ENCODE data around the gene F13B. TPM values are rescaled to one million over a fixed set of nuclear protein-coding genes. Genes with fewer than 3 reads are reported as not detected.

The F13B gene
- polyA plus RNA-seq (2012; ENCODE audit: insufficient read depth, insufficient read length, low read depth): not detected

- DNase-seq: no peak
- no peak within 1 kb of the TSS for H3K4me3 ChIP-seq (ENCODE audit: low read depth, low read length)
- no peaks in the 10 kb centered on the region for H3K36me3 ChIP-seq
- H3K9me3 ChIP-seq: no peaks in the 10 kb centered on the region; the same call in 1 of the 2 replicates
- peaks cover 6% of the 10 kb centered on the region for H3K27me3 ChIP-seq
- H3K4me1 ChIP-seq: no peaks in the 10 kb centered on the region
- TF ChIP-seq, protein P1, sequence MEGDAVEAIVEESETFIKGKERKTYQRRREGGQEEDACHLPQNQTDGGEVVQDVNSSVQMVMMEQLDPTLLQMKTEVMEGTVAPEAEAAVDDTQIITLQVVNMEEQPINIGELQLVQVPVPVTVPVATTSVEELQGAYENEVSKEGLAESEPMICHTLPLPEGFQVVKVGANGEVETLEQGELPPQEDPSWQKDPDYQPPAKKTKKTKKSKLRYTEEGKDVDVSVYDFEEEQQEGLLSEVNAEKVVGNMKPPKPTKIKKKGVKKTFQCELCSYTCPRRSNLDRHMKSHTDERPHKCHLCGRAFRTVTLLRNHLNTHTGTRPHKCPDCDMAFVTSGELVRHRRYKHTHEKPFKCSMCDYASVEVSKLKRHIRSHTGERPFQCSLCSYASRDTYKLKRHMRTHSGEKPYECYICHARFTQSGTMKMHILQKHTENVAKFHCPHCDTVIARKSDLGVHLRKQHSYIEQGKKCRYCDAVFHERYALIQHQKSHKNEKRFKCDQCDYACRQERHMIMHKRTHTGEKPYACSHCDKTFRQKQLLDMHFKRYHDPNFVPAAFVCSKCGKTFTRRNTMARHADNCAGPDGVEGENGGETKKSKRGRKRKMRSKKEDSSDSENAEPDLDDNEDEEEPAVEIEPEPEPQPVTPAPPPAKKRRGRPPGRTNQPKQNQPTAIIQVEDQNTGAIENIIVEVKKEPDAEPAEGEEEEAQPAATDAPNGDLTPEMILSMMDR (IDR thresholded peaks at IDR 0.05; ENCODE audit: low read depth, low read length): peak; percentile 12; the same call in 1 of the 2 replicates
These were observed at the start of gene F13B for GRCh38 chr1:197066719-197067456. TSS of gene F13B (minus strand) at chr1:197067260. CDS start at chr1:197067223, 37 bp downstream.

DNA sequence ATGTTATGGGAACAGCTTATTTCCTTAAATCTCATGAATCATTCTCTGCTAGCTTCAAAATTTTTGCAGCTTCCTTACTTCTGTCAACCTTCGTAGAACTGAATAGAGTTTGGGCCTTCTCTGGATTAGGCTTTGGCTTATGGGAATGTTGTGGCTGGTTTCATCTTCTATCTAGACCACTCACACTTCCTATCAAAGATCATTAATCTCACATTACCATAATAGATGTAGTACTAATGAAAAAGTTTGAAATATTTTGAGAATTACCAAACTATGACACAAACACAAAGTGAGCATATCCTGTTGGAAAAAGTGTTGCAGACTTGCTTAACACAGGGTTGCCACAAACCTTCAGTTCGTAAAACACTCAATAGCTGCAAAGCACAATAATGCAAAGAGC lies 49.1 kb upstream of the F13B start:
- TF ChIP-seq, protein P1 (IDR thresholded peaks at IDR 0.05; ENCODE audit: low read depth, low read length): no peak
- H3K4me1 ChIP-seq: no peaks in the 10 kb centered on the region
- H3K4me3 ChIP-seq (ENCODE audit: low read depth, low read length): no peak overlapping the region
- peaks cover 39% of the 10 kb centered on the region for H3K36me3 ChIP-seq
- DNase-seq: no peak
- H3K27me3 ChIP-seq: no peaks in the 10 kb centered on the region
- H3K9me3 ChIP-seq: no peaks in the 10 kb centered on the region

- DNase-seq: no peak
- Histone ChIP-seq H3K27me3 (no peaks in the 10 kb centered on the region), H3K4me1 (no peaks in the 10 kb centered on the region), H3K36me3 (peaks cover 50% of the 10 kb centered on the region), H3K9me3 (no peaks in the 10 kb centered on the region), H3K4me3 (ENCODE audit: low read depth, low read length) (no peak overlapping the region)
- TF ChIP-seq, protein P1 (IDR thresholded peaks at IDR 0.05; ENCODE audit: low read depth, low read length): no peak
These were observed 39.8 kb upstream of the F13B start for GRCh38 chr1:197106869-197107268.

GRCh38 chr1:197103300-197103699 lies 36.2 kb upstream of the F13B start:
- no peak for DNase-seq
- Histone ChIP-seq H3K27me3 (no peaks in the 10 kb centered on the region), H3K4me3 (ENCODE audit: low read depth, low read length) (no peak overlapping the region), H3K4me1 (no peaks in the 10 kb centered on the region), H3K36me3 (peaks cover 49% of the 10 kb centered on the region), H3K9me3 (no peaks in the 10 kb centered on the region)
- TF ChIP-seq, protein P1 (IDR thresholded peaks at IDR 0.05; ENCODE audit: low read depth, low read length): no peak

GRCh38 chr1:197101978-197102377 lies 34.9 kb upstream of the F13B start:
- no peak overlapping the region for H3K4me3 ChIP-seq (ENCODE audit: low read depth, low read length)
- no peaks in the 10 kb centered on the region for H3K9me3 ChIP-seq
- no peak for DNase-seq
- H3K27me3 ChIP-seq: no peaks in the 10 kb centered on the region
- TF ChIP-seq, protein P1 (IDR thresholded peaks at IDR 0.05; ENCODE audit: low read depth, low read length): no peak
- H3K4me1 ChIP-seq: no peaks in the 10 kb centered on the region
- peaks cover 47% of the 10 kb centered on the region for H3K36me3 ChIP-seq

DNA sequence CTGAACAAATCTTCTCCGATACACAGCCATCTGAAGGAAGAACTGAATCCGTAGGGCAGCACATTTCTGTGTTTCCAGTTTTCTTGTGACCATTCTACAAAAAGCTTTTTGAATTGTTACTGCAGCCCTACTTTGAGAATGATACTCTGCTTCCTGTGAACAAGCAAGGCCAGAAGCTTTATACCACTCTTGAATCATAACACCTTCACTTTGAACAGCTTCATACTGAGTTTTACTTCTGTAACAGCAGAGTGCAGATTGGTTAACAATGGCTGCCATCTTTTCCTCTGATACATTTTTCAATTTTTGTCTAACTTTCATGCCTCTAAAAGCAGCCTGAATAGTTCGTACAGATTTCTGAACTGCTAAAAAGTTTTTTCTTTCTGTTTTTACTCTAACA lies 33.6 kb upstream of the F13B start:
- TF ChIP-seq, protein P1 (IDR thresholded peaks at IDR 0.05; ENCODE audit: low read depth, low read length): no peak
- Histone ChIP-seq H3K4me3 (ENCODE audit: low read depth, low read length) (no peak overlapping the region), H3K9me3 (no peaks in the 10 kb centered on the region), H3K36me3 (peaks cover 39% of the 10 kb centered on the region), H3K4me1 (no peaks in the 10 kb centered on the region), H3K27me3 (no peaks in the 10 kb centered on the region)
- no peak for DNase-seq
